Mammary epithelial cell (primary cell): ENCODE results near the gene COL6A1.

Experiments
- EZH2 ChIP-seq: IDR thresholded peaks from 2 replicates; pipeline ENCODE4 v1.6.1; 2012; ENCODE audit warnings: low read length, inconsistent platforms, borderline replicate concordance
- TF ChIP-seq, protein P1 (sequence below), 2 donors: IDR thresholded peaks in 1 of 2; conservative IDR thresholded peaks in 1 of 2; 2 replicates each; pipeline ENCODE4 v1.5.1; 2011 to 2012; ENCODE audit warnings: inconsistent platforms in 2 of 2, low read length in 2 of 2, mild to moderate bottlenecking in 2 of 2, control low read depth in 1 of 2, low read depth in 1 of 2; ENCODE audit not compliant: insufficient read depth in 1 of 2; ENCODE audit errors: extremely low read depth in 1 of 2

GRCh38 chr21:46045154-46045553, 63.6 kb downstream of the COL6A1 start:
- TF ChIP-seq, protein P1, sequence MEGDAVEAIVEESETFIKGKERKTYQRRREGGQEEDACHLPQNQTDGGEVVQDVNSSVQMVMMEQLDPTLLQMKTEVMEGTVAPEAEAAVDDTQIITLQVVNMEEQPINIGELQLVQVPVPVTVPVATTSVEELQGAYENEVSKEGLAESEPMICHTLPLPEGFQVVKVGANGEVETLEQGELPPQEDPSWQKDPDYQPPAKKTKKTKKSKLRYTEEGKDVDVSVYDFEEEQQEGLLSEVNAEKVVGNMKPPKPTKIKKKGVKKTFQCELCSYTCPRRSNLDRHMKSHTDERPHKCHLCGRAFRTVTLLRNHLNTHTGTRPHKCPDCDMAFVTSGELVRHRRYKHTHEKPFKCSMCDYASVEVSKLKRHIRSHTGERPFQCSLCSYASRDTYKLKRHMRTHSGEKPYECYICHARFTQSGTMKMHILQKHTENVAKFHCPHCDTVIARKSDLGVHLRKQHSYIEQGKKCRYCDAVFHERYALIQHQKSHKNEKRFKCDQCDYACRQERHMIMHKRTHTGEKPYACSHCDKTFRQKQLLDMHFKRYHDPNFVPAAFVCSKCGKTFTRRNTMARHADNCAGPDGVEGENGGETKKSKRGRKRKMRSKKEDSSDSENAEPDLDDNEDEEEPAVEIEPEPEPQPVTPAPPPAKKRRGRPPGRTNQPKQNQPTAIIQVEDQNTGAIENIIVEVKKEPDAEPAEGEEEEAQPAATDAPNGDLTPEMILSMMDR (conservative IDR thresholded peaks at IDR 0.05 in 1 of 2, IDR thresholded peaks at IDR 0.05 in 1 of 2; ENCODE audit: extremely low read depth in 1 of 2, insufficient read depth in 1 of 2, low read depth in 1 of 2, low read length in 2 of 2) = no peak
- no peak for TF ChIP-seq EZH2
